Kidney epithelial cell (primary cell): ENCODE results near the gene CCDC187. TPM values are rescaled to one million over a fixed set of nuclear protein-coding genes. Genes with fewer than 3 reads are reported as not detected.
"Not testable (repeated sequence)": the region's sequence is repeated elsewhere in the genome, so short reads cannot be mapped to it uniquely, and the experiment has no call there.

Experiments
- DNase-seq: peaks from one replicate; pipeline ENCODE4 v3.0.0-alpha.2; 2010; ENCODE audit warnings: low read depth
- H3K27me3 ChIP-seq: 2 replicates; pipeline ENCODE4 v1.6.0; 2011; ENCODE audit warnings: low read length; ENCODE audit not compliant: control insufficient read depth, insufficient read depth
- H3K36me3 ChIP-seq: 2 replicates; pipeline ENCODE4 v1.5.1; 2011; ENCODE audit warnings: low read length; ENCODE audit not compliant: control insufficient read depth, insufficient read depth
- H3K4me3 ChIP-seq: 2 replicates; pipeline ENCODE4 v1.5.1; 2011; ENCODE audit warnings: low read depth, mild to moderate bottlenecking, control low read depth, low read length
- total RNA-seq: library from RNA; depleted of rRNA; stranded (reverse); fragments of >200 nt; gene quantifications from 2 replicates; pipeline ENCODE4 v1.2.3, GENCODE V29; 2015
- TF ChIP-seq, protein P1 (sequence below): IDR thresholded peaks from 2 replicates; pipeline ENCODE4 v1.5.1; 2011; ENCODE audit warnings: mild to moderate bottlenecking, moderate library complexity, low read length, control low read depth, inconsistent platforms; ENCODE audit not compliant: insufficient read depth, poor library complexity, severe bottlenecking

CCDC187 gene
- total RNA-seq = under 0.01 and 0.04 TPM in 2 replicates

DNA sequence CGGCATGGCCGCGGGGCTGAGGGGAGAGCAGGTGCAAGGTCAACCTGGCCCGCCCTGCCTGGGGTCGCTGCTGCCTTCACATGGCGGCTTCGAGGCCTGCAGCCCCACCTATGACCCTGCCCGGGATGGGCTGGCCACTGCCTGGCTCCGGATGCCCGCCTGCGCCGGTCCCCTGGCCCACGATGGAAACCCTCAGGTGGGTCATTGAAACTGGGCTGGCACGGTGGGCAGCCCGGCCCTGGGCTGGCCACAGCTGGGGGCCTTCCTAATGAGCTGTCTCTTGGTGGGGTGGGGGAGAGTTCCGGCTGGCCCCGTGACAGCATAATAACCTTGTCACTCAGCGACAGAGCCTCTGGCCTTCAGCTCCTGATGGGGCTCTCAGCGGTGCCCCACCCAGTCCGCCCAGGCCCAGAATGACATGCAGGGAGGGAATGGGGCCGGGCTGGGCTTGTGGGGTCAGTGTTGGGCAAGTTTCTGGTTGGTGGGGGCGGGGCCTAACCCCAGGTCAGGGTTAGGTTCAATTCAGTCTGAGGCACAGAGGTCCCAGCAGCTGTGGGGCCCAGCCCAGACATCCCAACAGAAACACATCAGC is at the start of gene CCDC187:
CCDC187 (minus strand) TSS at position 270 of the 592 bp plus-strand sequence; CDS start at position 6, 264 bp downstream.
- DNase-seq = no peak
- Histone ChIP-seq H3K36me3 (no peaks in the 10 kb centered on the region), H3K27me3 (peaks cover 29% of the 10 kb centered on the region), H3K4me3 (no peak within 1 kb of the TSS)
- TF ChIP-seq, protein P1, sequence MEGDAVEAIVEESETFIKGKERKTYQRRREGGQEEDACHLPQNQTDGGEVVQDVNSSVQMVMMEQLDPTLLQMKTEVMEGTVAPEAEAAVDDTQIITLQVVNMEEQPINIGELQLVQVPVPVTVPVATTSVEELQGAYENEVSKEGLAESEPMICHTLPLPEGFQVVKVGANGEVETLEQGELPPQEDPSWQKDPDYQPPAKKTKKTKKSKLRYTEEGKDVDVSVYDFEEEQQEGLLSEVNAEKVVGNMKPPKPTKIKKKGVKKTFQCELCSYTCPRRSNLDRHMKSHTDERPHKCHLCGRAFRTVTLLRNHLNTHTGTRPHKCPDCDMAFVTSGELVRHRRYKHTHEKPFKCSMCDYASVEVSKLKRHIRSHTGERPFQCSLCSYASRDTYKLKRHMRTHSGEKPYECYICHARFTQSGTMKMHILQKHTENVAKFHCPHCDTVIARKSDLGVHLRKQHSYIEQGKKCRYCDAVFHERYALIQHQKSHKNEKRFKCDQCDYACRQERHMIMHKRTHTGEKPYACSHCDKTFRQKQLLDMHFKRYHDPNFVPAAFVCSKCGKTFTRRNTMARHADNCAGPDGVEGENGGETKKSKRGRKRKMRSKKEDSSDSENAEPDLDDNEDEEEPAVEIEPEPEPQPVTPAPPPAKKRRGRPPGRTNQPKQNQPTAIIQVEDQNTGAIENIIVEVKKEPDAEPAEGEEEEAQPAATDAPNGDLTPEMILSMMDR = no peak

DNA sequence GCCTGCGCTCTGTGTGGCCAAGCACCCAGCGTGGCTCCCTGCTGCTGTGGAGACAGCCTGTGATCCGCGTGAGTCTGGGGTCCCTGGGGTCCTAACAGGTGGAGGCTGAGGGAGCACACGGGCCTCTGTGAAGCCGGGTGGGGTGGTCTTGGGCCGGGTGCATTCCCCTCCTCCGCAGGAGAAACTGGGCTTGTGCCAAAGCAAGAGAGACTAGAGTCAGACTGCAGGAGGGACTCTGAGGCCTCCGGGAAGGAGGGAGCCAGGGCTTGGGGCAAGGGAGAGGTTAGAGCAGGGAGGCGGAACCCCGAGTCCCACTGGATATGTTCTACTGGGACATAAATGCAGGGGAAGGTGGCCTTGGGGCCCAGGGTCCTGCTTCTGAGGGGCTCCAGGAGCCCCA is 49.2 kb upstream of the CCDC187 start:
- H3K27me3 ChIP-seq = peaks cover 8% of the 10 kb centered on the region
- H3K36me3 ChIP-seq = no peaks in the 10 kb centered on the region
- TF ChIP-seq, protein P1 = no peak
- no peak overlapping the region for H3K4me3 ChIP-seq
- no peak for DNase-seq

DNA sequence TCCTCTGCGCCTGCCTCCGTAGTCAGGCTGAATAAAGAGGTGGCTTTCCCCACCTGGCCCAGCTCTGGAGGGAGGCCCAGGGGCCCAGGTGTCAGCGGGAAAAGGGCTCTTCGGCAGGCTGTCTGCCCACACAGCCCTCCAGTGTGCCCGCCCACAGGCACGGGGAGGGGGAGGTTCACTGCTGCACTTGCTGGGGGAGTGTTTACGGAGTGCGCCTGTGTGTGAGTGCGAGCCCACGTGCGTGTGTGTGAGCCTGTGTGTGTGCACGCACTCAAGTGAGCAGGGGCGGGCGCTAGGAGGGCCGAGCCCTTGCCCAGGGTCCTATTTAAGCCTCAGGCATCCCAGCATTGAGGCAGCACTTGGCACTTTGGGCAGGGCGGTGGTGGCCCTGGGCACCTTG is 48.8 kb upstream of the CCDC187 start:
- Histone ChIP-seq H3K36me3 (no peaks in the 10 kb centered on the region), H3K27me3 (peaks cover 9% of the 10 kb centered on the region), H3K4me3 (no peak overlapping the region)
- DNase-seq = no peak
- TF ChIP-seq, protein P1 = no peak

DNA sequence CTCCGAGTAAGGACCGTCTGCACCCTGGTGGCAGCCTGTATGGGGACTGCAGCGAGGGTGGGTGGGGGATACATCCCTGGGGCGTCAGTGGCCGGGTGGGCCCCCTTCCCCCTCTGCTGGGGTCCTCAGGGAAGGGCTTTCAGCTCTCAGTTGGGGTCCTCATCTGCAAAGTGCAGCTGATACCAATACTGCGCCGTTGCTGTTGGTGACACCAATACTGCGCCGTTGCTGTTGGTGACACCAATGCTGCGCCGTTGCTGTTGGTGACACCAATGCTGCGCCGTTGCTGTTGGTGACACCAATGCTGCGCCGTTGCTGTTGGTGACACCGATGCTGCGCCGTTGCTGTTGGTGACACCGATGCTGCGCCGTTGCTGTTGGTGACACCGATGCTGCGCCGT is 48.0 kb upstream of the CCDC187 start:
- H3K36me3 ChIP-seq, DNase-seq, H3K27me3 ChIP-seq, H3K4me3 ChIP-seq: not testable (repeated sequence)

DNA sequence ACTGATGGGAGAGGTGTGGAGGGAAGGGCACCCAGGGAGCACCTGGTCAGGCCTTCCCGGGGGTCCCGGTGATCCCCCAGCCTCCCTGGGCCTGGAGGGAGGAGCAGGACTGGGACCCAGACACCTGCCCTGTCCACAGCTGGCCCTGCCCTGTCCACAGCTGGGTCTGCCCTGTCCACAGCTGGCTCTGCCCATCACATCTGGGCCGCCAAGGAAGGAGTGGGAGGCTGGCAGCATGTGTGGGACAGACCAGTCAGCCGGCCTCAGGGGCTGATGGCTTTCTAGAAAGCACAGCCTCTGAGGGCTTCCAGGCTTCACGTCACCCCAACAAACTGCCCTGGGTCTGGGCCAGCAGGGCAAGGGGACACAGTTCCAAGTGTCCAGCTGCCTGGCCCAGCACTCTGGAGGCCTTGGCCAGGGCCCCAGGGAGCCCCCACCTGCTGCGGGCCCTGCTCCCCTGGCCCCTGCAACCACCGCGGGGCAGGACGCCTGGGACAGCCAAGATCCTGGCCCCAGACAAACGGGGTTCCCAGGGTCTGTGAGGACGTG is 47.4 kb upstream of the CCDC187 start:
- TF ChIP-seq, protein P1 = no peak
- peaks cover 9% of the 10 kb centered on the region for H3K27me3 ChIP-seq
- H3K36me3 ChIP-seq = no peaks in the 10 kb centered on the region
- DNase-seq = no peak
- H3K4me3 ChIP-seq = no peak overlapping the region

DNA sequence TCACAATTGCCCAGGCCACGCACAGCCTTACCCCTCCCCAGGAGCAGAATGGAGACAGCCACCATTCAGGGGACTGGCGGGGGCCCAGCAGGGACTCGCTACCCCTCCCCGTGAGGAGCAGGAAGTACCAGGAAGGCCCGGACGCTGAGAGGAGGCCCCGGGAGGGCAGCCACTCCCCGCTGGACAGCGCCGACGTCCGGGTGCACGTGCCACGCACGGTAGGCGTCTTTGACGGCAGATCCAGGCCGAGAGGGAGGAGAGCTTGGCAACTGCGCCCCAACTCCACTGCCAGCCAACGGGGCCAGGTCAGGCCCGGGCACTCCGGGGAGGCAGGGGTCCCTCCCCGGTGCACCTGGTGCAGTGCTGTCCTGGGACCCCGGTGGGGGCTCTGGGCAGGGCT is 45.7 kb upstream of the CCDC187 start:
- Histone ChIP-seq H3K27me3 (peaks cover 9% of the 10 kb centered on the region), H3K4me3 (no peak overlapping the region), H3K36me3 (no peaks in the 10 kb centered on the region)
- TF ChIP-seq, protein P1 = no peak
- DNase-seq = no peak
